Activated CD4-positive, alpha-beta T cell treated with anti-CD3 and anti-CD28 coated beads for 36 hours (primary cell): ENCODE measurements around the gene TMEM256. TPM values are rescaled to one million over a fixed set of nuclear protein-coding genes. Genes with fewer than 3 reads are reported as not detected.
"Not testable (repeated sequence)": the region's sequence is repeated elsewhere in the genome, so short reads cannot be mapped to it uniquely, and the experiment has no call there.

ENCODE experiments used
- ATAC-seq: fragments of 200-7000 bp; cut with Tn5 transposase; one replicate; pipeline ENCODE4 v1.10.0; 2021; ENCODE audit warnings: mild to moderate bottlenecking, moderate library complexity
- CTCF ChIA-PET: fragments of 350-600 bp; sonication (Branson Sonifier 250); formaldehyde crosslinking; loops from one replicate; lab custom pipeline; 2021; ENCODE audit warnings: antibody characterized with exemption; lab: Charles Lee
- POLR2A ChIA-PET: fragments of 350-600 bp; sonication (Branson Sonifier 250); formaldehyde crosslinking; loops from one replicate; lab custom pipeline; 2021; ENCODE audit warnings: antibody characterized with exemption, inconsistent platforms; lab: Charles Lee
- DNase-seq: peaks from one replicate; pipeline ENCODE4 v3.0.0-alpha.2; 2020
- H3K27ac Mint-ChIP-seq: one replicate; pipeline ENCODE4 v1.8.0; 2021; ENCODE audit warnings: mixed read lengths
- H3K27me3 Mint-ChIP-seq: one replicate; pipeline ENCODE4 v1.8.0; 2021; ENCODE audit warnings: mixed read lengths
- H3K36me3 Mint-ChIP-seq: one replicate; pipeline ENCODE4 v1.8.0; 2021; ENCODE audit warnings: low read depth, mixed read lengths
- H3K4me1 Mint-ChIP-seq: one replicate; pipeline ENCODE4 v1.8.0; 2021; ENCODE audit warnings: mixed read lengths
- H3K4me3 Mint-ChIP-seq: one replicate; pipeline ENCODE4 v1.8.0; 2021; ENCODE audit warnings: mild to moderate bottlenecking, moderate library complexity, mixed read lengths
- H3K9me3 Mint-ChIP-seq: one replicate; pipeline ENCODE4 v1.8.0; 2021; ENCODE audit warnings: low read depth, mixed read lengths
- intact Hi-C, 2 experiments: fragments of 100-400 bp; cut with DNase I in 1 of 2; cut with micrococcal nuclease in 1 of 2; formaldehyde crosslinking; loops; one replicate each; pipeline versions ENCODE4 v1.14.2 to v1.15.1; 2022 to 2024; cut with DNase I, micrococcal nuclease
- total RNA-seq, 2 experiments: library from RNA; stranded (reverse); gene quantifications; one replicate each; pipeline ENCODE4 v1.2.3, GENCODE V29; 2021

The TMEM256 gene
- total RNA-seq, 2 experiments from 2014 or later: 55.8 to 58.1 TPM

DNA sequence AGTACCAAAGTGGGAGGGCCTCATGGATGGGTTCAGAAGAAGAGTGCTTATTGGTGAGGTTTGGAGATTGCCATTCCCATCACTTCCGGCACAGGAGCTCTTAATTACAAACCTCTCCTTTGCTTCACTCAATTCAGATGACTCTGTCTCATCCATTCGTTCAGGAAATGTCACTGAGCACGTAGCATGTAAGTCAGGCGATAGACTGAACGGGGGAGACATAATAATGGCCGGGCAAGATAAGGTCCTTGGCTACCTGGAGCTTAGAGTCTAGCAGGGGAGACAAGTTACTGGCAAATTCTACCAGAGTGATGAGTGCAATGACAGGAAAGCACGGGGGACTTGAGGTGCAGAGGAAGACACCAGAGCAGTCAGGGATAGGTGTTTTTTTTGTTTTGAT lies 37.9 kb downstream of the TMEM256 start:
- H3K27me3 Mint-ChIP-seq: not testable (repeated sequence)

DNA sequence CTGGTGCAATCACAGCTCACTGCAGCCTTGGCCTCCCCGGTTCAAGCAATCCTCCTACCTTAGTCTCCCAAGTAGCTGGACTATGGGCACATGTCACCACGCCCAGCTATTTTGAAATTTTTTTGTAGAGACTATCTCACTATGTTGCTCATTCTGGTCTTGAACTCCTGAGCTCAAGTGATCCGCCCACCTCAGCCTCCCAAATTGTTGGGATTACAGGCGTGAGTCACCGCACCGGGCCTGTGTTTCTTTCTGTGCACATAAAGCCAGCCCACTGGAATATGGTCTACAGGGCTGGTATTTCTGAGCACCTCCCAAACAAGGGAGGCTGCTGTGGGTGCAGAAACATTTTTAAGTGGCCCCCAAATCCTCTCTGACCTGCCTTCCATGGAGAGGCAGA lies 40.6 kb downstream of the TMEM256 start:
- ChIA-PET POLR2A (no interaction called here), CTCF (no interaction called here)
- DNase-seq (no peak), ATAC-seq (no peak)
- intact Hi-C loops: no loop called here
- Mint-ChIP-seq H3K36me3 (no peaks in the 10 kb centered on the region), H3K9me3 (no peaks in the 10 kb centered on the region), H3K4me3 (no peak overlapping the region), H3K27me3 (no peaks in the 10 kb centered on the region), H3K4me1 (no peaks in the 10 kb centered on the region), H3K27ac (no peak overlapping the region)

More for the DNA sequence above, 37.9 kb downstream of the TMEM256 start:
- H3K4me1 Mint-ChIP-seq, DNase-seq, H3K4me3 Mint-ChIP-seq, CTCF ChIA-PET, POLR2A ChIA-PET, H3K36me3 Mint-ChIP-seq, H3K27ac Mint-ChIP-seq, intact Hi-C loops, H3K9me3 Mint-ChIP-seq, ATAC-seq: not testable (repeated sequence)

GRCh38 chr17:7361906-7362305 lies 42.0 kb downstream of the TMEM256 start:
- no peaks in the 10 kb centered on the region for H3K4me1 Mint-ChIP-seq
- intact Hi-C loops: no loop called here
- no peak for ATAC-seq
- H3K9me3 Mint-ChIP-seq: no peaks in the 10 kb centered on the region
- H3K36me3 Mint-ChIP-seq: no peaks in the 10 kb centered on the region
- no peaks in the 10 kb centered on the region for H3K27me3 Mint-ChIP-seq
- H3K4me3 Mint-ChIP-seq: no peak overlapping the region
- ChIA-PET POLR2A (no interaction called here), CTCF (interaction anchor here (0.6 to 1.6 kb wide), 3 partner anchors 11 to 186 kb away, joined by 3 to 4 read pairs (median 3); no protein-coding TSS in a partner anchor)
- H3K27ac Mint-ChIP-seq: no peak overlapping the region
- no peak for DNase-seq

DNA sequence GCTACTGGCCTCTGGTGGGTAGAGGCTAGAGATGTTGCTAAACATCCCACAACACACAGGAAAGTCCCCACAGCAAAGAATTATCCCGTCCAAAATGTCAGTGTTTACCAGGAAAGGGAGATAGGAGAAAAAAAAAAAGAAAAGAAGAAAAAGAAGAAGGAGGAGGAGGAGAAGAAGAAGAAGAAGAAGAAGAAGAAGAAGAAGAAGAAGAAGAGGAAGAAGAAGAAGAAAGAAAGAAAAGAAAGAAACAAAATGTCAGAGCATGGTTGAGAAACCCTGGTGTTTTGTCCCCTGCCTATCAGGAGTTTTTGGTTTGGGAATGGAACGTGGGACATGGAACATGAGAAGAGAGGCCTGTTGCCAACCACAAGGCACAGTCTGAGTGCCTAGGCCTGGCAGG lies 46.5 kb downstream of the TMEM256 start:
- H3K36me3 Mint-ChIP-seq: peaks cover 4% of the 10 kb centered on the region
- intact Hi-C loops: loop anchor here (2.0 kb wide), 1 partner anchor 37 kb away; the partner anchor contains the start of gene PLSCR3 (in 2 of the 2)
- POLR2A ChIA-PET: no interaction called here
- DNase-seq (no peak), ATAC-seq (no peak)
- peaks cover 23% of the 10 kb centered on the region for H3K4me1 Mint-ChIP-seq
- no peaks in the 10 kb centered on the region for H3K27me3 Mint-ChIP-seq
- H3K9me3 Mint-ChIP-seq: no peaks in the 10 kb centered on the region
- CTCF ChIA-PET: interaction anchor here (2.5 to 3.0 kb wide), 2 partner anchors 19 to 78 kb away, joined by 13 to 27 read pairs; partner anchors contain the start of gene TMEM102
- H3K27ac Mint-ChIP-seq: no peak overlapping the region
- no peak overlapping the region for H3K4me3 Mint-ChIP-seq

DNA sequence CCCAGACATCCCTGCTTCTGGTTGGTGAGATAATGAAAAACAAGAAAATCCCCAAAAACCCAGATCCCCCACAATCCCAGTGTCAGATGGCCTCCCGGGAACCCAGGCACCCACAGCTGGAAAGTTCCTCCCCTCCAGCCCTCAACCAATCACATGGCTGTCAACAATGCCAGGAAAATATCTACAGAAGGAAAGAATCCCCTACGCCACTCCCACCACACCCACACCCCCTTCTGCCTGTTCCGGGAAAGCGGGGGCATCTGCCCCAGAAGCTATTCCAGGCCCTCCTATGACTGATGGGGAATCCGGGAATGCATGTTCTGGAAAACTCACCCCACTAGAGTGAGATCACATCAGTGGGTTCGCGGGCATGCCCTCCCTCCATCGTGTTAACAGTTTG lies 47.1 kb downstream of the TMEM256 start:
- Mint-ChIP-seq H3K36me3 (peaks cover 5% of the 10 kb centered on the region), H3K27me3 (no peaks in the 10 kb centered on the region), H3K4me1 (peaks cover 25% of the 10 kb centered on the region), H3K27ac (no peak overlapping the region), H3K4me3 (no peak overlapping the region), H3K9me3 (no peaks in the 10 kb centered on the region)
- DNase-seq (no peak), ATAC-seq (no peak)
- ChIA-PET CTCF (interaction anchor here (0.6 to 4.0 kb wide), 18 partner anchors 9 to 332 kb away, joined by 3 to 27 read pairs (median 5); partner anchors contain the start of genes ACAP1, NEURL4, PLSCR3 and SOX15), POLR2A (interaction anchor here (0.6 kb wide), 1 partner anchor 204 kb away, joined by 3 read pairs; no protein-coding TSS in a partner anchor)
- intact Hi-C loops: loop anchor here (1.0 to 2.0 kb wide), 4 partner anchors 38 to 233 kb away; partner anchors contain the start of genes PLSCR3 (in 2 of the 2) and SENP3 (in 1 of the 2)

DNA sequence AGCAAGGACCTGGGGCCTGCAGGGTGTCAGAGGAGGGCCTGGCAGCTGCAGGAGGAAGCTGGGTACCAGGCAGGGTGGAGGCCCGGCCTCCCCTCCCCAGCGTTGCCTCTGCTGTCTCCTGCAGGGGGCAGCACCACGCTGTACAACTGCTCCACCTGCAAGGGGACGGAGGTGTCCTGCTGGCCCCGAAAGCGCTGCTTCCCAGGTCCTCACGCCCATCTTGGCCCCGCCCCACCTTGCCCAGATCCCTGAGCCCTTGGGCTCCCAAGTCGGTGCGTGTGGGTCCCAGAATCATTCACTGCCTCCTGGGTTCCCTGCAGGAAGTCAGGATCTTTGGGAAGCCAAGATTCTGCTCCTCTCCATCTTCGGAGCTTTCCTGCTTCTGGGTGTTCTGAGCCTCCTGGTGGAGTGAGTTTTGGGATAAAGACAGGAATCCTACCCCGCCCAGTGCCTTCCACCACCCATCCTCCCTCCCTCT lies 47.8 kb downstream of the TMEM256 start:
- POLR2A ChIA-PET: interaction anchor here (0.7 kb wide), 1 partner anchor 129 kb away, joined by 3 read pairs; no protein-coding TSS in a partner anchor
- no peak overlapping the region for H3K27ac Mint-ChIP-seq
- peaks cover 27% of the 10 kb centered on the region for H3K4me1 Mint-ChIP-seq
- ATAC-seq (peak; percentile 69), DNase-seq (peak; percentile 93)
- CTCF ChIA-PET: interaction anchor here (0.6 to 4.0 kb wide), 35 partner anchors 11 to 355 kb away, joined by 3 to 27 read pairs (median 3); partner anchors contain the start of genes ACAP1, MPDU1, NEURL4 and PLSCR3
- H3K27me3 Mint-ChIP-seq: no peaks in the 10 kb centered on the region
- peaks cover 8% of the 10 kb centered on the region for H3K36me3 Mint-ChIP-seq
- intact Hi-C loops: loop anchor here (1.0 to 2.0 kb wide), 4 partner anchors 39 to 233 kb away; partner anchors contain the start of genes PLSCR3 (in 2 of the 2) and SENP3 (in 1 of the 2)
- H3K4me3 Mint-ChIP-seq: no peak overlapping the region
- no peaks in the 10 kb centered on the region for H3K9me3 Mint-ChIP-seq

GRCh38 chr17:7355573-7355972 lies 48.3 kb downstream of the TMEM256 start:
- H3K9me3 Mint-ChIP-seq: no peaks in the 10 kb centered on the region
- intact Hi-C loops: loop anchor here in 1 of 2 experiments (2.0 kb wide), 1 partner anchor 205 kb away; the partner anchor contains the start of gene SENP3

DNA sequence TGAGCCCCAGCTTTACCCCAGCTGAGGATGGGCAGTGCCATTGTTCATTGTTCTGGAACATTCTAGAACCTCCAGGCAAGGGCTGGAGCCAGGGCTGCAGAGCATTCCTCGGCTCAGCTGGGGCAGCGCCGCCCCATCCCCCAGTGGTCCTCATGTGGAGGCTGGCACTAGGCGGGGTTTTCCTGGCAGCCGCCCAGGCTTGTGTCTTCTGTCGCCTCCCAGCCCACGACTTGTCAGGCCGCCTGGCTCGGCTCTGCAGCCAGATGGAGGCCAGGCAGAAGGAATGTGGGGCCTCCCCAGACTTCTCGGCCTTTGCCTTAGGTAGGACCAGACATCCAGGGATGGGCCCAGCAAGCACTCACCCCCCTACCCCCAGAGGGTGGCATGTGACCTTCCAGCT lies 48.8 kb downstream of the TMEM256 start, which contains the start of gene TMEM95:
Gene TMEM95, plus strand, starts transcription at position 104 of the 400 bp plus-strand sequence. Its CDS starts 49 bp downstream, at position 153.
- intact Hi-C loops: loop anchor here in 1 of 2 experiments (2.0 kb wide), 1 partner anchor 206 kb away; the partner anchor contains the start of gene SENP3
- ChIA-PET POLR2A (interaction anchor here (1.0 kb wide), 1 partner anchor 332 kb away, joined by 4 read pairs; the partner anchor contains the start of gene TP53), CTCF (interaction anchor here (0.6 to 4.0 kb wide), 20 partner anchors 10 to 317 kb away, joined by 3 to 27 read pairs (median 5); partner anchors contain the start of genes ACAP1, NEURL4, SENP3 and SOX15)
- H3K4me3 Mint-ChIP-seq: no peak within 1 kb of the TSS
- DNase-seq (no peak), ATAC-seq (no peak)
- H3K36me3 Mint-ChIP-seq: peaks cover 16% of the 10 kb centered on the region
- no peaks in the 10 kb centered on the region for H3K27me3 Mint-ChIP-seq
- H3K4me1 Mint-ChIP-seq: peaks cover 35% of the 10 kb centered on the region
- H3K9me3 Mint-ChIP-seq: no peaks in the 10 kb centered on the region
- peak within 1 kb of the TSS; percentile 2 for H3K27ac Mint-ChIP-seq

More at GRCh38 chr17:7355573-7355972, 48.3 kb downstream of the TMEM256 start:
- ATAC-seq (no peak), DNase-seq (no peak)
- no peak overlapping the region for H3K27ac Mint-ChIP-seq
- H3K27me3 Mint-ChIP-seq: no peaks in the 10 kb centered on the region
- POLR2A ChIA-PET: interaction anchor here (0.7 kb wide), 1 partner anchor 130 kb away, joined by 3 read pairs; no protein-coding TSS in a partner anchor
- H3K4me1 Mint-ChIP-seq: peaks cover 32% of the 10 kb centered on the region
- CTCF ChIA-PET: interaction anchor here (0.6 to 4.0 kb wide), 32 partner anchors 10 to 355 kb away, joined by 3 to 27 read pairs (median 4); partner anchors contain the start of genes ACAP1, MPDU1, NEURL4 and PLSCR3
- H3K36me3 Mint-ChIP-seq: peaks cover 13% of the 10 kb centered on the region
- no peak overlapping the region for H3K4me3 Mint-ChIP-seq

- intact Hi-C loops: loop anchor here (2.0 to 5.0 kb wide), 2 partner anchors 206 to 488 kb away; partner anchors contain the start of gene SENP3 (in 1 of the 2)
- peaks cover 22% of the 10 kb centered on the region for H3K36me3 Mint-ChIP-seq
- ATAC-seq: peak; percentile 51
- H3K4me3 Mint-ChIP-seq: no peak overlapping the region
- no peaks in the 10 kb centered on the region for H3K27me3 Mint-ChIP-seq
- ChIA-PET POLR2A (interaction anchor here (1.0 kb wide), 1 partner anchor 333 kb away, joined by 4 read pairs; the partner anchor contains the start of gene TP53), CTCF (interaction anchor here (0.6 to 4.0 kb wide), 13 partner anchors 13 to 319 kb away, joined by 3 to 27 read pairs (median 3); partner anchors contain the start of genes ACAP1, NEURL4, SENP3 and TMEM102)
- H3K4me1 Mint-ChIP-seq: peaks cover 42% of the 10 kb centered on the region
- H3K9me3 Mint-ChIP-seq: no peaks in the 10 kb centered on the region
- H3K27ac Mint-ChIP-seq: peak overlapping the region; percentile 2
- peak; percentile 77 for DNase-seq
These were observed 49.5 kb downstream of the TMEM256 start for GRCh38 chr17:7354262-7354843.
